Ascending aorta (tissue), 2 donors: ENCODE results near the gene MCRIP2. TPM values are rescaled to one million over a fixed set of nuclear protein-coding genes. Genes with fewer than 3 reads are reported as not detected.
A peak's percentile ranks its signal among the peaks of the same experiment; 100 is the strongest.

Experiments
- DNase-seq, 2 donors: peaks; one replicate each; pipeline ENCODE4 v3.0.0-alpha.2; 2019; ENCODE audit warnings: low spot score in 2 of 2
- H3K27ac ChIP-seq, 2 donors: fragments of 200-600 bp; sonication (generic); one replicate each; pipeline ENCODE4 v1.5.1; 2016 to 2017; ENCODE audit warnings: mild to moderate bottlenecking in 1 of 2
- H3K27me3 ChIP-seq: fragments of 200-600 bp; sonication (generic); one replicate; pipeline ENCODE4 v1.5.1; 2017
- H3K36me3 ChIP-seq, 2 donors: fragments of 200-600 bp; sonication (generic); one replicate each; pipeline ENCODE4 v1.5.1; 2016
- H3K4me1 ChIP-seq, 2 donors: fragments of 200-600 bp; sonication (generic); one replicate each; pipeline ENCODE4 v1.5.1; 2016 to 2017; ENCODE audit warnings: mild to moderate bottlenecking in 1 of 2
- H3K4me3 ChIP-seq, 2 donors: fragments of 200-600 bp; sonication (generic); one replicate each; pipeline ENCODE4 v1.5.1; 2016 to 2017; ENCODE audit warnings: mild to moderate bottlenecking in 1 of 2
- H3K9me3 ChIP-seq, 2 donors: fragments of 200-600 bp; sonication (generic); one replicate each; pipeline ENCODE4 v1.5.1; 2016
- intact Hi-C: fragments of 100-400 bp; cut with DNase I; formaldehyde crosslinking; loops from one replicate; pipeline ENCODE4 v1.15.1; 2023
- total RNA-seq: library from RNA; depleted of rRNA; stranded (reverse); fragments of >200 nt; gene quantifications from one replicate; pipeline ENCODE4 v1.1.0, GENCODE V29; 2016
- TF ChIP-seq, protein P1 (sequence below), 3 experiments: fragments of 200-600 bp in 2 of 3; fragments of 450-650 bp in 1 of 3; sonication (generic) in 2 of 3; IDR thresholded peaks; one replicate each; pipeline ENCODE4 v1.5.1; 2016 to 2019; ENCODE audit warnings: antibody characterized with exemption in 3 of 3, mild to moderate bottlenecking in 1 of 3, moderate library complexity in 1 of 3

MCRIP2 gene
- total RNA-seq, 1 donor from 2014 or later = 92.9 TPM

DNA sequence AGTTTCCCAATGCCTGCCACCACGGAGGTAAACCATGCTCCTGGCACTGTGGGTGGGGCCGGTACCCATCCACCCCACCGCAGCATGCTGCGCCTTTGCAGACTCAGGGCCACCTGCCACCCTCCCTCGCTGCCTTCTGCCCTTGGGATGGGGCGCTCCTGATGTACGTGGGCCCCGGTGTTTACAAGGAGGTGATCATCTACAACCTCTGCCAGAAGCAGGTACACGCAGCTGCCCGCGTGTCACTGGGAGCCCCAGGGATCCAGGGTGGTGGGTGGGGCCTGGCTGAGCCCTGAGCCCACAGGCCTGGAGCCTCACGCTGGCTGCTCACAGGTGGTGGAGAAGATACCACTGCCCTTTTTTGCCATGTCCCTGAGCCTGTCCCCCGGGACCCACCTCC lies 24.9 kb downstream of the MCRIP2 start:
- no peak for DNase-seq
- H3K4me3 ChIP-seq = no peak overlapping the region
- TF ChIP-seq, protein P1, sequence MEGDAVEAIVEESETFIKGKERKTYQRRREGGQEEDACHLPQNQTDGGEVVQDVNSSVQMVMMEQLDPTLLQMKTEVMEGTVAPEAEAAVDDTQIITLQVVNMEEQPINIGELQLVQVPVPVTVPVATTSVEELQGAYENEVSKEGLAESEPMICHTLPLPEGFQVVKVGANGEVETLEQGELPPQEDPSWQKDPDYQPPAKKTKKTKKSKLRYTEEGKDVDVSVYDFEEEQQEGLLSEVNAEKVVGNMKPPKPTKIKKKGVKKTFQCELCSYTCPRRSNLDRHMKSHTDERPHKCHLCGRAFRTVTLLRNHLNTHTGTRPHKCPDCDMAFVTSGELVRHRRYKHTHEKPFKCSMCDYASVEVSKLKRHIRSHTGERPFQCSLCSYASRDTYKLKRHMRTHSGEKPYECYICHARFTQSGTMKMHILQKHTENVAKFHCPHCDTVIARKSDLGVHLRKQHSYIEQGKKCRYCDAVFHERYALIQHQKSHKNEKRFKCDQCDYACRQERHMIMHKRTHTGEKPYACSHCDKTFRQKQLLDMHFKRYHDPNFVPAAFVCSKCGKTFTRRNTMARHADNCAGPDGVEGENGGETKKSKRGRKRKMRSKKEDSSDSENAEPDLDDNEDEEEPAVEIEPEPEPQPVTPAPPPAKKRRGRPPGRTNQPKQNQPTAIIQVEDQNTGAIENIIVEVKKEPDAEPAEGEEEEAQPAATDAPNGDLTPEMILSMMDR (IDR thresholded peaks at IDR 0.05) = no peak
- H3K36me3 ChIP-seq = peaks cover 22% of the 10 kb centered on the region in 2 donors
- H3K27ac ChIP-seq = no peak overlapping the region
- intact Hi-C loops = loop anchor here (10.0 kb wide), 1 partner anchor 272 kb away; the partner anchor contains the start of gene NME4
- H3K9me3 ChIP-seq = no peaks in the 10 kb centered on the region
- H3K27me3 ChIP-seq = no peaks in the 10 kb centered on the region
- peaks cover 0 to 14% of the 10 kb centered on the region in 2 donors for H3K4me1 ChIP-seq

DNA sequence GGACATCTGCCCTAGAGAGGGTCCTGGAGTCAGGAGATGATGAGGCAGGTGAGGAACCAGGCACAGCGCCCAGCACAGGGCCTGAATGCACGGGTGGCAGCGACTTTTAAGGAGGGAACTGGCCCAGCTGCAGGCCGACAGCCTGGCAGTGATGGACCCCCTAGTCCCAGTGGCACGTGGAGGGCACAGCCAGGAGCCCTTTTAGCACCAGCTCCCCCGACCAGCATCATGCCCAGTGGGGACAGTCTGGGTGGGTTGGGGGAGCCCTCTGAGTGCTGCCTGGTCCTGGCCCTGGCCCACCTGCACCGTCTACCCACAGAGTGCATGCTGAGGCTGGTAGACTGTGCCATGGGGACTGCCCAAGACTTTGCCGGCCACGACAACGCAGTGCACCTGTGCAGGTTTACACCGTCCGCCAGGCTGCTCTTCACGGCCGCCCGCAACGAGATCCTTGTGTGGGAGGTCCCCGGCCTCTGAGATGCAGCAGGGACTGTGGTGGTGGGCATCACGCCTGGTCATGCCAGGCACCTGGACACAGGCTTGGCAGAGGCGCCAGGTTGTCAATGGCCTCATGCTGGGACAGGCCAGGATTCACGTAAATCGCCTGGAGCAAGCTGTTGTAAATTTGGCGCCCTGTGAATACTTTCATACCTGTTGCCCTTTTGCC lies 25.6 kb downstream of the MCRIP2 start:
- H3K27me3 ChIP-seq = no peaks in the 10 kb centered on the region
- peak overlapping the region; percentile 86 to 98 for H3K4me3 ChIP-seq
- peaks cover 0 to 14% of the 10 kb centered on the region in 2 donors for H3K4me1 ChIP-seq
- no peak for DNase-seq
- TF ChIP-seq, protein P1 (IDR thresholded peaks at IDR 0.05) = no peak
- no peaks in the 10 kb centered on the region for H3K9me3 ChIP-seq
- intact Hi-C loops = loop anchor here (10.0 kb wide), 1 partner anchor 272 kb away; the partner anchor contains the start of gene NME4
- H3K27ac ChIP-seq = peak overlapping the region; percentile 28 to 88
- H3K36me3 ChIP-seq = peaks cover 29% of the 10 kb centered on the region in 2 donors

DNA sequence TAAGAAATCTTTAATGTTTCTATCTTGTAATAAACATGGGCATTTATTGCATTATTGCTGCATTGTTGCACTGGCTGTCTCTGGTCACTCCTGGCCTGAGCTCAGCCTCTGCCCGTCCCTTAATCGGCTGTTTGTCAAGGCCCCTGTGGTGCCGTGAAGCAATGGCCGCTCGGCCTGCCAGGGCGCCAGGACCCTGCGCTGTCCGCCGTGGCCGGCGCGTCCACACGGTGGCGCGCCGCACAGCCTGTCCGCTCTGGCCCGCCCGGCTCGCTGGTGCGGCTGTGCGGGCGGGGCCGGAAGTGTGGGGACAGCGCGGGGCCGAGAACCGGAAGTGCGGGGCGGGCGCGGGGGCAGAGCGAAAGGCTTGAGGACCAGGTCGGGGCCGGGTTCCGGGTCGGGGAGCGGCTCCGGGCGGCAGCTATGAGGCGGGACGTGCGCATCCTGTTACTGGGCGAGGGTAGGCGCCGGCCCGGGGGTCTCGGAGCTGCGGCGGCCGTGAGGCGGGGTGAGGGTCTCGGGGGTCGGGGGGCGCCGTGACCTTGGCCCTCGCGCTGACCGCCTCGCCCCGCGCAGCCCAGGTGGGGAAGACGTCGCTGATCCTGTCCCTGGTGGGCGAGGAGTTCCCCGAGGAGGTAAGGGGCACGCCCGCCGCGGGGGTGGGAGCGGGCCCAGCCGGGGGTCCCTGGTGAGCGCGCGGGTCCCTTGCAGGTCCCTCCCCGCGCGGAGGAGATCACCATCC lies 26.3 kb downstream of the MCRIP2 start, which contains the start of gene RHOT2:
Gene RHOT2, plus strand, starts transcription at position 353 of the 739 bp plus-strand sequence. Its CDS starts 68 bp downstream, at position 421.
- Histone ChIP-seq H3K27ac (peak within 1 kb of the TSS; percentile 85 to 88), H3K4me1 (peaks cover 0 to 14% of the 10 kb centered on the region in 2 donors), H3K9me3 (no peaks in the 10 kb centered on the region), H3K36me3 (peaks cover 36% of the 10 kb centered on the region in 2 donors), H3K27me3 (no peaks in the 10 kb centered on the region), H3K4me3 (peak within 1 kb of the TSS; percentile 86 to 98)
- intact Hi-C loops = loop anchor here (10.0 kb wide), 1 partner anchor 273 kb away; the partner anchor contains the start of gene NME4
- peak; percentile 76 to 97 for DNase-seq
- TF ChIP-seq, protein P1 (IDR thresholded peaks at IDR 0.05) = peak; percentile 50 to 95 (median 70)

DNA sequence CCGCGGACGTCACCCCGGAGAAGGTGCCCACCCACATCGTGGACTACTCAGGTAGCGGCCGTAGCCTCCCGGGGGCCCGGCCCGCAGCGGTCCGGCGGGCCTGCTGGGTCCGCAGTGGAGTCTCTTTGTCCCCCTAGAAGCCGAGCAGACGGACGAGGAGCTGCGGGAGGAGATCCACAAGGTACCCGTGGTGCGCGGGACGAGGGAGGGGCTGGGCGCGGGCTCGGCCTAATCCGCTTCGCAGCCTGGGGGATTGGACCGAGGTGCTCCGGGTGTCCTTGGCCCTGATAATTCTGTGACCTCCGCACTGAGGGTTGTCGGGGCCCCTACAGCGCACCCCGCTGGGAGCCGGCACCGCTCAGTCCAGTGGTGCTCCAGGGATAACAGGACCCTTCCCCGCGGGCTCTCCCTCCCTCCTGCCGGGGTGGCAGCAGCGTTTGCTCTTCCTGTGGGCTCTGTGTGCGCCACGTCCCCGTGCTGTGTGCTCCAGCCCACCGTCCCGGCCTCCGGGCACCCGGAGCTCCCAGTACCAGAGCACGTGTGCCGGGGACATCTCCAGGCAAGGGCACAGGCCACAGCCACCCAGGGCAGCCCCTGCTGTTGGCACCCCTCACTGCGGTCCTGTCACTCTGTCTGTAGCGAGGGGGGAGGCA lies 27.0 kb downstream of the MCRIP2 start:
- peaks cover 43% of the 10 kb centered on the region in 2 donors for H3K36me3 ChIP-seq
- no peak for DNase-seq
- H3K4me1 ChIP-seq = peaks cover 0 to 14% of the 10 kb centered on the region in 2 donors
- intact Hi-C loops = loop anchor here (10.0 kb wide), 1 partner anchor 274 kb away; the partner anchor contains the start of gene NME4
- H3K27me3 ChIP-seq = no peaks in the 10 kb centered on the region
- TF ChIP-seq, protein P1 (IDR thresholded peaks at IDR 0.05) = no peak
- H3K9me3 ChIP-seq = no peaks in the 10 kb centered on the region
- H3K27ac ChIP-seq = peak overlapping the region; percentile 85 to 88
- peak overlapping the region; percentile 86 to 98 for H3K4me3 ChIP-seq

DNA sequence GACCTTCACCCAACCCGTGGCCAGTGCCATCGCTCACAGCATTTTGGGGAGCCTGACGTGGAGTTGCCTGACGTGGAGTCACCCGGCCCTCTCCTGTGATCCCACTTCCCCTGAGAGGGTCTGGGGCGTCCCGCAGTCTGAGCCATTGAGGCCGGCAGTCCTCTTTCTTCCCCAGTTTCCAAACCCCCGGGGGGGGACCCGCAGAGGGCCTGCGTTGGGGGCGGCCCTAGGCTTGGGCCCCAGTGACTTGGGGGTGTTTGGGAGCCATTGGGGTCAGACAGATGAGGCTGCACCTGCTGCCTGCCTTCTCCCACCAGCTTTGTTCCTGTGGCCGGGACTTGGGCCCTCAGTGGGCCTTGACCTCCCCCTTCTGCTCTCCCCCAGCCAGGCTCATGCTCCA lies 28.0 kb downstream of the MCRIP2 start:
- intact Hi-C loops = loop anchor here (10.0 kb wide), 1 partner anchor 275 kb away; the partner anchor contains the start of gene NME4
- Histone ChIP-seq H3K4me1 (peaks cover 0 to 14% of the 10 kb centered on the region in 2 donors), H3K9me3 (no peaks in the 10 kb centered on the region), H3K4me3 (peak overlapping the region in 1 of 2 donors; percentile 98), H3K27ac (no peak overlapping the region), H3K27me3 (no peaks in the 10 kb centered on the region), H3K36me3 (peaks cover 45% of the 10 kb centered on the region in 2 donors)
- DNase-seq = no peak
- TF ChIP-seq, protein P1 (IDR thresholded peaks at IDR 0.05) = no peak
